ENCODE results near the gene MIAT.
A peak's percentile ranks its signal among the peaks of the same experiment; 100 is the strongest.

The MIAT gene

GRCh38 chr22:26660961-26661578 is 3.7 kb downstream of the MIAT start:
- Mint-ChIP-seq H3K27me3 (no peaks in the 10 kb centered on the region), H3K4me1 (peaks cover 53% of the 10 kb centered on the region), H3K27ac (ENCODE audit: low read depth) (peak overlapping the region; percentile 55), H3K9me3 (no peaks in the 10 kb centered on the region), H3K36me3 (ENCODE audit: insufficient read depth) (peaks cover 25% of the 10 kb centered on the region), H3K4me3 (no peak overlapping the region)
- no peak for DNase-seq (ENCODE audit: low spot score in 2 of 2)
- no peak for ATAC-seq (replicated peaks; ENCODE audit: extremely low read depth, poor library complexity, severe bottlenecking)

GRCh38 chr22:26662160-26662559 is 4.8 kb downstream of the MIAT start:
- no peak for DNase-seq (ENCODE audit: low spot score in 2 of 2)
- H3K9me3 Mint-ChIP-seq = no peaks in the 10 kb centered on the region
- peaks cover 24% of the 10 kb centered on the region for H3K36me3 Mint-ChIP-seq (ENCODE audit: insufficient read depth)
- no peaks in the 10 kb centered on the region for H3K27me3 Mint-ChIP-seq
- no peak overlapping the region for H3K4me3 Mint-ChIP-seq
- H3K4me1 Mint-ChIP-seq = peaks cover 49% of the 10 kb centered on the region
- ATAC-seq (replicated peaks; ENCODE audit: extremely low read depth, poor library complexity, severe bottlenecking) = no peak
- peak overlapping the region; percentile 42 for H3K27ac Mint-ChIP-seq (ENCODE audit: low read depth)

- Mint-ChIP-seq H3K4me3 (no peak overlapping the region), H3K9me3 (no peaks in the 10 kb centered on the region), H3K27ac (ENCODE audit: low read depth) (no peak overlapping the region), H3K27me3 (no peaks in the 10 kb centered on the region), H3K4me1 (peaks cover 36% of the 10 kb centered on the region), H3K36me3 (ENCODE audit: insufficient read depth) (peaks cover 24% of the 10 kb centered on the region)
- ATAC-seq (replicated peaks; ENCODE audit: extremely low read depth, poor library complexity, severe bottlenecking) = no peak
- no peak for DNase-seq (ENCODE audit: low spot score in 2 of 2)
Observed at GRCh38 chr22:26663374-26663923, 6.1 kb downstream of the MIAT start.

- ATAC-seq (replicated peaks; ENCODE audit: extremely low read depth, poor library complexity, severe bottlenecking) (no peak), DNase-seq (ENCODE audit: low spot score in 2 of 2) (no peak)
- H3K27ac Mint-ChIP-seq (ENCODE audit: low read depth) = no peak overlapping the region
- no peaks in the 10 kb centered on the region for H3K27me3 Mint-ChIP-seq
- peaks cover 41% of the 10 kb centered on the region for H3K4me1 Mint-ChIP-seq
- peaks cover 31% of the 10 kb centered on the region for H3K36me3 Mint-ChIP-seq (ENCODE audit: insufficient read depth)
- no peaks in the 10 kb centered on the region for H3K9me3 Mint-ChIP-seq
- no peak overlapping the region for H3K4me3 Mint-ChIP-seq
Observed at GRCh38 chr22:26665813-26666231, 8.4 kb downstream of the MIAT start.

GRCh38 chr22:26667140-26667539 is 9.8 kb downstream of the MIAT start:
- H3K27me3 Mint-ChIP-seq = no peaks in the 10 kb centered on the region
- H3K4me3 Mint-ChIP-seq = no peak overlapping the region
- H3K9me3 Mint-ChIP-seq = no peaks in the 10 kb centered on the region
- DNase-seq (ENCODE audit: low spot score in 2 of 2) = no peak
- H3K4me1 Mint-ChIP-seq = peaks cover 54% of the 10 kb centered on the region
- peaks cover 35% of the 10 kb centered on the region for H3K36me3 Mint-ChIP-seq (ENCODE audit: insufficient read depth)
- no peak for ATAC-seq (replicated peaks; ENCODE audit: extremely low read depth, poor library complexity, severe bottlenecking)
- peak overlapping the region; percentile 59 for H3K27ac Mint-ChIP-seq (ENCODE audit: low read depth)

GRCh38 chr22:26669060-26669481 is 11.7 kb downstream of the MIAT start:
- no peaks in the 10 kb centered on the region for H3K27me3 Mint-ChIP-seq
- peaks cover 46% of the 10 kb centered on the region for H3K36me3 Mint-ChIP-seq (ENCODE audit: insufficient read depth)
- no peak for DNase-seq (ENCODE audit: low spot score in 2 of 2)
- peak overlapping the region; percentile 56 for H3K4me3 Mint-ChIP-seq
- peak overlapping the region; percentile 99 for H3K27ac Mint-ChIP-seq (ENCODE audit: low read depth)
- no peak for ATAC-seq (replicated peaks; ENCODE audit: extremely low read depth, poor library complexity, severe bottlenecking)
- H3K9me3 Mint-ChIP-seq = no peaks in the 10 kb centered on the region
- peaks cover 67% of the 10 kb centered on the region for H3K4me1 Mint-ChIP-seq

- ATAC-seq (replicated peaks; ENCODE audit: extremely low read depth, poor library complexity, severe bottlenecking) (no peak), DNase-seq (ENCODE audit: low spot score in 2 of 2) (no peak)
- Mint-ChIP-seq H3K27ac (ENCODE audit: low read depth) (peak overlapping the region; percentile 99), H3K9me3 (no peaks in the 10 kb centered on the region), H3K36me3 (ENCODE audit: insufficient read depth) (peaks cover 38% of the 10 kb centered on the region), H3K4me3 (peak overlapping the region; percentile 95), H3K4me1 (peaks cover 68% of the 10 kb centered on the region), H3K27me3 (no peaks in the 10 kb centered on the region)
Observed at GRCh38 chr22:26670459-26670858, 13.1 kb downstream of the MIAT start.

GRCh38 chr22:26671317-26672059 is 14.1 kb downstream of the MIAT start:
- H3K9me3 Mint-ChIP-seq = no peaks in the 10 kb centered on the region
- H3K4me3 Mint-ChIP-seq = peak overlapping the region; percentile 95
- ATAC-seq (replicated peaks; ENCODE audit: extremely low read depth, poor library complexity, severe bottlenecking) (peak; percentile 41), DNase-seq (ENCODE audit: low spot score in 2 of 2) (peak; percentile 68 to 73)
- H3K4me1 Mint-ChIP-seq = peaks cover 73% of the 10 kb centered on the region
- H3K36me3 Mint-ChIP-seq (ENCODE audit: insufficient read depth) = peaks cover 36% of the 10 kb centered on the region
- peak overlapping the region; percentile 99 for H3K27ac Mint-ChIP-seq (ENCODE audit: low read depth)
- H3K27me3 Mint-ChIP-seq = no peaks in the 10 kb centered on the region

GRCh38 chr22:26672060-26672471 is 14.7 kb downstream of the MIAT start:
- DNase-seq (ENCODE audit: low spot score in 2 of 2) (no peak), ATAC-seq (replicated peaks; ENCODE audit: extremely low read depth, poor library complexity, severe bottlenecking) (peak; percentile 13)
- peak overlapping the region; percentile 95 for H3K4me3 Mint-ChIP-seq
- peaks cover 36% of the 10 kb centered on the region for H3K36me3 Mint-ChIP-seq (ENCODE audit: insufficient read depth)
- H3K27me3 Mint-ChIP-seq = no peaks in the 10 kb centered on the region
- no peaks in the 10 kb centered on the region for H3K9me3 Mint-ChIP-seq
- H3K4me1 Mint-ChIP-seq = peaks cover 73% of the 10 kb centered on the region
- peak overlapping the region; percentile 99 for H3K27ac Mint-ChIP-seq (ENCODE audit: low read depth)

- H3K27ac Mint-ChIP-seq (ENCODE audit: low read depth) = peak overlapping the region; percentile 99
- ATAC-seq (replicated peaks; ENCODE audit: extremely low read depth, poor library complexity, severe bottlenecking) (peak; percentile 74), DNase-seq (ENCODE audit: low spot score in 2 of 2) (peak; percentile 80 to 95)
- H3K27me3 Mint-ChIP-seq = no peaks in the 10 kb centered on the region
- peaks cover 37% of the 10 kb centered on the region for H3K36me3 Mint-ChIP-seq (ENCODE audit: insufficient read depth)
- H3K4me3 Mint-ChIP-seq = peak overlapping the region; percentile 95
- peaks cover 79% of the 10 kb centered on the region for H3K4me1 Mint-ChIP-seq
- no peaks in the 10 kb centered on the region for H3K9me3 Mint-ChIP-seq
Observed at GRCh38 chr22:26672590-26673468, 15.4 kb downstream of the MIAT start.

- Mint-ChIP-seq H3K4me1 (peaks cover 85% of the 10 kb centered on the region), H3K9me3 (no peaks in the 10 kb centered on the region), H3K27me3 (no peaks in the 10 kb centered on the region), H3K36me3 (ENCODE audit: insufficient read depth) (peaks cover 36% of the 10 kb centered on the region), H3K4me3 (peak overlapping the region; percentile 95), H3K27ac (ENCODE audit: low read depth) (peak overlapping the region; percentile 99)
- ATAC-seq (replicated peaks; ENCODE audit: extremely low read depth, poor library complexity, severe bottlenecking) (no peak), DNase-seq (ENCODE audit: low spot score in 2 of 2) (no peak)
Observed at GRCh38 chr22:26673486-26673885, 16.1 kb downstream of the MIAT start.
